B cell (primary cell): Measurements from ENCODE around the gene PRLR.

Experiments used
- CTCF ChIP-seq: fragments of 200-600 bp; IDR thresholded peaks from one replicate; pipeline ENCODE4 v1.8.0; 2022; ENCODE audit warnings: antibody characterized with exemption, mild to moderate bottlenecking
- EZH2 ChIP-seq: IDR thresholded peaks from 2 replicates; pipeline ENCODE4 v1.6.1; 2012; ENCODE audit warnings: borderline replicate concordance, low read depth, mild to moderate bottlenecking, moderate library complexity, low read length; ENCODE audit not compliant: insufficient read depth, poor library complexity, severe bottlenecking

- TF ChIP-seq CTCF: no peak
- no peak for TF ChIP-seq EZH2
These were observed 201.0 kb downstream of the PRLR start for GRCh38 chr5:35029333-35029732.
